CD4-positive, alpha-beta T cell (primary cell): ENCODE measurements around the gene ATP5MC3. TPM values are rescaled to one million over a fixed set of nuclear protein-coding genes. Genes with fewer than 3 reads are reported as not detected.

Experiments used
- ATAC-seq: fragments of 200-7000 bp; cut with Tn5 transposase; one replicate; pipeline ENCODE4 v1.10.0; 2022; ENCODE audit warnings: mild to moderate bottlenecking; ENCODE audit not compliant: poor library complexity
- CTCF ChIA-PET: fragments of 350-600 bp; sonication (Branson Sonifier 250); formaldehyde crosslinking; loops from one replicate; lab custom pipeline; 2021; ENCODE audit warnings: antibody characterized with exemption, inconsistent platforms; lab: Charles Lee
- POLR2A ChIA-PET: fragments of 350-600 bp; sonication (Branson Sonifier 250); formaldehyde crosslinking; loops from one replicate; lab custom pipeline; 2021; ENCODE audit warnings: antibody characterized with exemption, inconsistent platforms; lab: Charles Lee
- DNase-seq, 14 experiments: peaks; one replicate each; pipeline ENCODE4 v3.0.0-alpha.2; 2013 to 2020; ENCODE audit warnings: mixed read lengths in 2 of 14
- H3K27ac ChIP-seq, 2 donors: one replicate each; pipeline versions ENCODE4 v1.5.1 to v1.7.0; 2013; ENCODE audit warnings: low read length in 2 of 2, low read depth in 1 of 2, mild to moderate bottlenecking in 1 of 2
- H3K27me3 ChIP-seq, 2 experiments: 1 replicate in 1 of 2; 2 replicates in 1 of 2; pipeline versions ENCODE4 v1.6.1 to v1.7.0; 2013; ENCODE audit warnings: low read length in 2 of 2, control low read depth in 1 of 2, mild to moderate bottlenecking in 1 of 2, moderate library complexity in 1 of 2; ENCODE audit not compliant: insufficient read depth in 2 of 2, control insufficient read depth in 1 of 2
- H3K36me3 ChIP-seq: one replicate; pipeline ENCODE4 v1.6.1; 2013; ENCODE audit warnings: low read length, control low read depth; ENCODE audit not compliant: insufficient read depth
- H3K4me1 ChIP-seq: one replicate; pipeline ENCODE4 v1.6.1; 2013; ENCODE audit warnings: low read length, control low read depth; ENCODE audit not compliant: insufficient read depth
- H3K4me3 ChIP-seq: one replicate; pipeline ENCODE4 v1.5.1; 2013; ENCODE audit warnings: mild to moderate bottlenecking, low read length, moderate library complexity
- H3K9me3 ChIP-seq, 2 experiments: 1 replicate in 1 of 2; 2 replicates in 1 of 2; pipeline versions ENCODE4 v1.6.1 to v1.7.0; 2013; ENCODE audit warnings: low read length in 2 of 2, mild to moderate bottlenecking in 2 of 2, control low read depth in 1 of 2, moderate library complexity in 1 of 2; ENCODE audit not compliant: control insufficient read depth in 1 of 2, insufficient read depth in 1 of 2
- H3K27ac Mint-ChIP-seq: one replicate; pipeline ENCODE4 v1.8.0; 2020; ENCODE audit warnings: mixed read lengths
- H3K27me3 Mint-ChIP-seq: one replicate; pipeline ENCODE4 v1.8.0; 2021; ENCODE audit warnings: mixed read lengths
- H3K36me3 Mint-ChIP-seq: one replicate; pipeline ENCODE4 v1.8.0; 2021; ENCODE audit warnings: low read depth, mixed read lengths
- H3K4me1 Mint-ChIP-seq: one replicate; pipeline ENCODE4 v1.8.0; 2021; ENCODE audit warnings: low read depth, mixed read lengths
- H3K4me3 Mint-ChIP-seq: one replicate; pipeline ENCODE4 v1.8.0; 2020; ENCODE audit warnings: mild to moderate bottlenecking, mixed read lengths
- H3K9me3 Mint-ChIP-seq: one replicate; pipeline ENCODE4 v1.8.0; 2020; ENCODE audit warnings: mixed read lengths
- CTCF ChIP-seq: fragments of 200-600 bp; IDR thresholded peaks from one replicate; pipeline ENCODE4 v1.8.0; 2022; ENCODE audit warnings: antibody characterized with exemption, mild to moderate bottlenecking
- intact Hi-C, 2 experiments: fragments of 100-400 bp; cut with DNase I in 1 of 2; cut with micrococcal nuclease in 1 of 2; formaldehyde crosslinking; loops; one replicate each; pipeline versions ENCODE4 v1.15.1 to v1.9.0; 2023 to 2025; cut with DNase I, micrococcal nuclease
- total RNA-seq, 174 experiments: library from RNA in 2 of 174; stranded (reverse) in 2 of 174; gene quantifications; one replicate each; pipeline ENCODE4 v1.2.3 and lab custom pipeline; 2021 to 2026

Gene ATP5MC3
- total RNA-seq, 2 experiments from 2014 or later, result 79.5 to 81.6 TPM

- no peak overlapping the region for H3K4me3 ChIP-seq
- H3K9me3 ChIP-seq, result no peaks in the 10 kb centered on the region
- H3K27ac ChIP-seq, result no peak overlapping the region
- no peaks in the 10 kb centered on the region for H3K4me1 ChIP-seq
- DNase-seq, result peak in 1 of 14 experiments; percentile 55
- Mint-ChIP-seq H3K27ac (no peak overlapping the region), H3K36me3 (no peaks in the 10 kb centered on the region), H3K27me3 (peaks cover 17% of the 10 kb centered on the region), H3K9me3 (no peaks in the 10 kb centered on the region), H3K4me3 (no peak overlapping the region), H3K4me1 (peaks cover 6% of the 10 kb centered on the region)
- intact Hi-C loops, result no loop called here
- POLR2A ChIA-PET, result no interaction called here
- ATAC-seq, result no peak
- no peak for TF ChIP-seq CTCF
- CTCF ChIA-PET, result no interaction called here
- no peaks in the 10 kb centered on the region for H3K36me3 ChIP-seq
- peaks cover 0 to 13% of the 10 kb centered on the region in 2 experiments for H3K27me3 ChIP-seq
Measured at GRCh38 chr2:175207741-175208438, 26.4 kb upstream of the ATP5MC3 start.

- intact Hi-C loops, result no loop called here
- ChIA-PET POLR2A (no interaction called here), CTCF (no interaction called here)
- Mint-ChIP-seq H3K27me3 (peaks cover 18% of the 10 kb centered on the region), H3K36me3 (no peaks in the 10 kb centered on the region), H3K27ac (no peak overlapping the region), H3K4me3 (no peak overlapping the region), H3K4me1 (peaks cover 6% of the 10 kb centered on the region), H3K9me3 (no peaks in the 10 kb centered on the region)
- Histone ChIP-seq H3K4me3 (no peak overlapping the region), H3K27ac (no peak overlapping the region), H3K27me3 (peaks cover 0 to 10% of the 10 kb centered on the region in 2 experiments), H3K9me3 (no peaks in the 10 kb centered on the region), H3K36me3 (no peaks in the 10 kb centered on the region), H3K4me1 (no peaks in the 10 kb centered on the region)
- no peak for TF ChIP-seq CTCF
- DNase-seq, result no peak
- no peak for ATAC-seq
Measured at GRCh38 chr2:175206866-175207265, 25.4 kb upstream of the ATP5MC3 start.

GRCh38 chr2:175205523-175205922 lies 24.0 kb upstream of the ATP5MC3 start:
- Mint-ChIP-seq H3K9me3 (no peaks in the 10 kb centered on the region), H3K27me3 (peaks cover 23% of the 10 kb centered on the region), H3K27ac (no peak overlapping the region), H3K36me3 (no peaks in the 10 kb centered on the region), H3K4me3 (no peak overlapping the region), H3K4me1 (peaks cover 6% of the 10 kb centered on the region)
- Histone ChIP-seq H3K27me3 (peaks cover 0 to 3% of the 10 kb centered on the region in 2 experiments), H3K36me3 (no peaks in the 10 kb centered on the region), H3K4me3 (no peak overlapping the region), H3K27ac (no peak overlapping the region), H3K4me1 (no peaks in the 10 kb centered on the region), H3K9me3 (no peaks in the 10 kb centered on the region)
- ChIA-PET CTCF (no interaction called here), POLR2A (no interaction called here)
- no peak for TF ChIP-seq CTCF
- intact Hi-C loops, result no loop called here
- DNase-seq (no peak), ATAC-seq (no peak)
